HTR-8/SVneo (cell line): ENCODE measurements around the gene DPP9.
"Not testable (repeated sequence)": the region's sequence is repeated elsewhere in the genome, so short reads cannot be mapped to it uniquely, and the experiment has no call there.

Source experiments
- DNase-seq: peaks from one replicate; pipeline ENCODE4 v3.0.0; 2011; ENCODE audit warnings: low spot score, mixed read lengths; ENCODE audit not compliant: insufficient read length
- FAIRE-seq: peaks from 2 replicates; lab custom pipeline; 2011; peaks lifted over from hg19 to GRCh38; lab: Jason Lieb, UNC

The DPP9 gene

GRCh38 chr19:4723595-4724514 lies at the start of gene DPP9:
TSS of gene DPP9 (minus strand) at chr19:4723842. CDS start at chr19:4719906, 3,936 bp downstream.
- DNase-seq, result peak; percentile 99
- peak; percentile 64 for FAIRE-seq

- DNase-seq, result no peak
- no peak for FAIRE-seq
Observed at GRCh38 chr19:4773047-4773640, 49.5 kb upstream of the DPP9 start.

- FAIRE-seq, result no peak
- no peak for DNase-seq
Observed at GRCh38 chr19:4772566-4772965, 48.9 kb upstream of the DPP9 start.

GRCh38 chr19:4768934-4769777 lies 45.5 kb upstream of the DPP9 start:
- DNase-seq (peak; percentile 73), FAIRE-seq (no peak)

- no peak for DNase-seq
- FAIRE-seq, result no peak
Observed at GRCh38 chr19:4764393-4764660, 40.7 kb upstream of the DPP9 start.

GRCh38 chr19:4763021-4763420 lies 39.4 kb upstream of the DPP9 start:
- no peak for DNase-seq
- no peak for FAIRE-seq

GRCh38 chr19:4760285-4760650 lies 36.6 kb upstream of the DPP9 start:
- DNase-seq (no peak), FAIRE-seq (no peak)

- peak; percentile 97 for DNase-seq
- no peak for FAIRE-seq
Observed at GRCh38 chr19:4759388-4760284, 36.0 kb upstream of the DPP9 start.

GRCh38 chr19:4758659-4759058 lies 35.0 kb upstream of the DPP9 start:
- DNase-seq, result no peak
- FAIRE-seq, result no peak

- no peak for DNase-seq
- FAIRE-seq, result no peak
Observed at GRCh38 chr19:4758082-4758481, 34.4 kb upstream of the DPP9 start.

GRCh38 chr19:4755459-4755858 lies 31.8 kb upstream of the DPP9 start:
- FAIRE-seq (no peak), DNase-seq (no peak)

- FAIRE-seq (no peak), DNase-seq (no peak)
Observed at GRCh38 chr19:4754248-4754647, 30.6 kb upstream of the DPP9 start.

GRCh38 chr19:4749870-4750590 lies 26.4 kb upstream of the DPP9 start:
- FAIRE-seq (no peak), DNase-seq (no peak)

- DNase-seq (no peak), FAIRE-seq (no peak)
Observed at GRCh38 chr19:4748589-4748988, 24.9 kb upstream of the DPP9 start.

GRCh38 chr19:4748185-4748584 lies 24.5 kb upstream of the DPP9 start:
- FAIRE-seq, result no peak

GRCh38 chr19:4745986-4746385 lies 22.3 kb upstream of the DPP9 start:
- FAIRE-seq, result no peak
- no peak for DNase-seq

More at GRCh38 chr19:4748185-4748584, 24.5 kb upstream of the DPP9 start:
- no peak for DNase-seq

GRCh38 chr19:4745175-4745574 lies 21.5 kb upstream of the DPP9 start:
- not testable (repeated sequence) for DNase-seq, FAIRE-seq

- DNase-seq, result peak; percentile 84
- peak; percentile 90 for FAIRE-seq
Observed at GRCh38 chr19:4744451-4745174, 21.0 kb upstream of the DPP9 start.
